SIG-M5 treated with dmso at 0.1 percent for 504 hours (cell line): ENCODE results near the gene TIPIN.
"Not testable (repeated sequence)": the region's sequence is repeated elsewhere in the genome, so short reads cannot be mapped to it uniquely, and the experiment has no call there.

Source experiments
- DNase-seq: peaks from one replicate; lab custom pipeline; 2025; ENCODE audit not compliant: unreplicated experiment; lab: John Stamatoyannopoulos, UW

The TIPIN gene

DNA sequence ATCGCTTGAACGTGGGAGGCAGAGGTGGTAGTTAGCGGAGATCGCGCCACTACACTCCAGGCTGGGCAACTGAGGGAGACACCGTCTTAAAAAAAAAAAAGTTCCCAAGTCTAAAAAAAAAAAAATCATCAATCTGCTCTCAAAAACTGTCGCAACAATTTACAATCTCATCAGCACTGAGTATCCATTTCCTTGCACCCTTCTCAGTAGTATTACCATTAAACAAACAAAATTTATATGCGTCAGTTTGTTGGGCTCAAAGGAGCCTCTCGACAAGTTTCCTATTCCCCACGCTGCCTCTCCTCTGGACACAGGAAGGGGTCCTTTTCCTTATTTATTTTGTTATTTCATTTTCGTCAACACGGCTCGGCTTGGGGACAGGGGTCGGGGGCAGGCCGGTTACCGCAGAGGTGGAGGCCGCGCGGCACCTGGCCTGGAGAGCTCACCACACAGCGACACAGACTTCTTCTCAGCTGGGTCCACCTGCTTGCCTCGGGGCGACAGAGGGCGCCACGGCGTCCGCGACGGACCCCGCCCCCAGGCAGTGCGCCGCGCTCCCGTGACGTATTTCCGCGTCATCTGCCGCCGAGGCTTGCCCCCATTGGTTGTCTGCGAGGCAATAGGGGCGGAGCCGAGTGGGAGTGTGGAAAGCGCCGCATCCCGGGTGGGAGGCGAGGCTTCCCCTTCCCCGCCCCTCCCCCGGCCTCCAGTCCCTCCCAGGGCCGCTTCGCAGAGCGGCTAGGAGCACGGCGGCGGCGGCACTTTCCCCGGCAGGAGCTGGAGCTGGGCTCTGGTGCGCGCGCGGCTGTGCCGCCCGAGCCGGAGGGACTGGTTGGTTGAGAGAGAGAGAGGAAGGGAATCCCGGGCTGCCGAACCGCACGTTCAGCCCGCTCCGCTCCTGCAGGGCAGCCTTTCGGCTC is 30.0 kb upstream of the TIPIN start, which contains the start of gene MAP2K1:
TSS of gene MAP2K1 (plus strand) at position 709 of the 920 bp plus-strand sequence. CDS start 436 bp downstream, outside the sequence.
- DNase-seq, result peak; percentile 94

DNA sequence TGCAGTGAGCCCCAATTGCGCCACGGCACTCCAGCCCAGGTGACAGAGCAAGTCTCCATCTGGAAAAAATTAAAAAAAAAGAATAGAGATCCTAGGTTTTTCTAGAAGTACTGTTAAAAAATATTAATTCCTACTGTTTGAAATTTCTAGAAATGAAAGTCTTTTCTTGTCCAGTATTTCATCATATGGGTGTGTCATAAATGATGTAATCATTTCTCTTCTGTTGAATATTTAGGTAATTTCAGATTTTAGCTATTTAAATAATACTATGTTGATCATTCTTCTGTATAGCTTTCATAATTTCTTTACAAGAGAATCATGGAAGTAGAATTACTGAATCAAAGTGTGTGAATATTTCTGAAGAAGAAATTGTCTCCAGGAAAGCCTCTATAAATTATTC is 24.9 kb upstream of the TIPIN start:
- not testable (repeated sequence) for DNase-seq

DNA sequence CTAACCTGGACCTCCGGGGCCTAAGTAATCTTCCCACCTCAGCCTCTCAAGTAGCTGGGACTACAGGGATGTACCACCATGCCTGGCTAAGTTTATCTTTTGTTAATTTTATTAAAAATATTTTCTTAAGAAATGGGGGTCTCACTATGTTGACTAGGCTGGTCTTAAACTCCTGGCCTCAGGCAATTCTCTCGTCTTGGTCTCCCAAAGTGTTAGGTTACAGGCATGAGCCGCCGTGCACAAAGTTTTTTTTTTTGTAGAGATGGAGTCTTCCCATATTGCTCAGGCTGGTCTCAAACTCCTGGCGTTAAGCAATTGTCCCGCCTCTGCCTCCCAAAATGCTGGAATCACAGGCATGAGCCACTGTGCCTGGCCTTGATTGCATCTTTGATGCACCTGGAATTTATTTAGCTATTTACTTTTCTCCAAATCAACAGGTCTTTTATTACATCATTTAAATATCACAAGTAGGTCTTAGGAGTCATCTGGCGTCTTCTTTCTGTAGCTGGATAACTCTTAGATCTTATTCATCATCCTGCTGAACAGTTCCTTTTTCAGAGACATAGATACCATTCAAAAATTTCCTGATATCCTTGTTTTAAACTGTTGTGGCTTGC is 22.4 kb upstream of the TIPIN start:
- DNase-seq, result no peak

- no peak for DNase-seq
Observed at GRCh38 chr15:66374179-66374578, 17.7 kb upstream of the TIPIN start.

DNA sequence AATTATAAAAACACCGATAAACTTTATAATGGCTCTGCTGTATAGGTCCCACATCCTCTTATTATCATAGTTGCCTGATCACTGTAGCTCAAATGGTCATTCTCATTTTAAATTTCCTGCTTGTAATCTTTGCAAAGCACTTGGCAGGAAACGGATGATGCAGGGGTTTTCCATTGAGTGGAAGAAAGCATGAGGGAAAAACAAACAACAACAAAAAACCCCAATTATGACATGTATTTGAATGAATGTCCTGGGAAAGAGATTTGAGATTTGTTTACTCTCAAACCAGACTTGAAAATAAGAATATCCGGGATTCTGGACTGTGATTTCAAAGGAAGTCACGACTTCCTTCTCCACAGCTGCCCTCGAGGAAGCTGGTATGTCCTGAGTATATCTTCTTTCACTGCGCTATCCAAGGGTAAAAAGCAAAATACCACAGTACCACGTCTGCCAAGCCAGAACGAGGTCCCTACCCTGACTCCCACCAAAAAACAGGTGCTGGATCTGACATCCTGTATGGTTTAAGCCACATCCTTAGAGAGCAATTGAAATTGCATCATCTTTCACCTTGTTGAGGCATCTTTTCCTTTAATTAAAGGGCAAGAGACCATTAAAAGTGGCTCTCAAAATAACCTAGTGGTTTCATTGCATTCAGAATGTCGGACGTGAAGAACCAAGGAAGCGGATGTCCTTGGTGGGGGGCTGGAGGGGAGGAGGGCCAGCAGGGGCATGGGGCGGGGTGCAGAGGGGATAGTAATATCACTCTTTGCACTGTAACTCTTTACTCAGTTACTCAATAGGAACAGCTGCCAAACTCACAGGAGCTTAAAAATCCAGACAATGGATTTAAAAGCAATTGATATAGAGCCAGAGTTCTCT is 13.5 kb upstream of the TIPIN start:
- DNase-seq, result peak; percentile 72

GRCh38 chr15:66364944-66365528 is 8.6 kb upstream of the TIPIN start:
- DNase-seq, result no peak

DNA sequence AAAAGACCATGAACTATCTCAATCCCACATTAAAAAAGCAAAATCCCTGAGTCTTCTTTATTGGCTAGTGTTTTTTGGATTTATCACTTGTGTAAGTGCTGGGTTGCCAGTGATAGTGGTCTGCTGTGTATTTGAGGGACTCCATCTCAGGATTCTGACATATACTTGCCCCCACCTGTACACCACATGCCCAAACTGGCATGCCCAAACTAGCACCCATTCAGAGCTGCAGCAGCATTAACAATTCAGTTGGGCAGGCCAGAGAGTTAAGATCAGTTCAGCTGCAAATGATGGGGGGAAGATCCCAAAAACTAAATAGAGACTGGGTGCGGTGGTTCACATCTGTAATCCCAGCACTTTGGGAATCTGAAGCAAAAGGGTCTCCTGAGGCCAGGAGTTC is 6.3 kb upstream of the TIPIN start:
- DNase-seq, result no peak

DNA sequence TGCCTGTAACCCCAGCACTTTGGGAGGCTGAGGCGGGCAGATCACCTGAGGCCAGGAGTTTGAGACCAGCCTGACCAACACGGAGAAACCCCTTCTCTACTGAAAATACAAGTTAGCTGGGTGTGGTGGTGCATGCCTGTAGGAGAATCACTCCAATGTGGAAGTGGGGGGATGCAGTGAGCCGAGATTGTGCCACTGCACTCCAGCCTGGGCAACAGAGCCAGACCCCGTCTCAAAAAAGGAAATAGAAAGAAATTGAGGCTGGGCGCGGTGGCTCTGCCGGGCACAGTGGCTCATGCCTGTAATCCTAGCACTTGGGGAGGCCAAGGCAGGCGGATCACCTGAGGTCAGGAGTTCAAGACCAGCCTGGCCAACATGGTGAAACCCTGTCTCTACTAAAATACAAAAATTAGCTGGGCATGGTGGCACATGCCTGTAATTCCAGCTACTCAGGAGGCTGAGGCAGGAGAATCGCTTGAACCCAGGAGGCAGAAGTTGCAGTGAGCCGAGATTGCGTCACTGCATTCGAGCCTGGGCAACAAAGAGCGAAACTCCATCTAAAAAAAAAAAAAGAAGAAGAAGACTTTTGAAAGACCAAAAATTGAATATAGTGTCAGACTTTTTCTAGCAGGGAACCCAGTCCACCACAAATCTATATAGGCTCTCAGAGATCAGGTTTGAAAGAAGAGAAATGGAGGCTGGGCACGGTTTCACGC is 5.4 kb upstream of the TIPIN start:
- peak; percentile 64 for DNase-seq

DNA sequence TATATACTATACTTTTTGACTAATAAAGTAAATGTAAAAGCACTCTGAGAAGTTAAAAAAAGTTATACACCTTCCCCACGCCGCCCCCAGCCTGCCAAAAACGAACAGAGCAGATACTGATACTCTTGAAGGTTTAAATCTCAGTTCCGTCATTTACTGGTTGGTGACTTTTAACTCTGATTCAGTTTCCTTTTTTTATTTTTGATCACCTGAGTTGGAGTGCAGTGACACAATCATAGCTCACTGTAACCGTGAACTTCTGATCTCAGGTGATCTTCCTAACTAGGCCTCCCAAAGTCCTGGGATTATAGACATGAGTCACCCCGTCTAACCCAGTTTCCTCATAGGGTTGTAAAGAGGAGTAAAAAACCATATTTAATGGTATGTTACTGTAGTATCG is 3.3 kb upstream of the TIPIN start:
- DNase-seq, result no peak

GRCh38 chr15:66356077-66356358 is 467 bp downstream of the TIPIN start:
- peak; percentile 37 for DNase-seq

DNA sequence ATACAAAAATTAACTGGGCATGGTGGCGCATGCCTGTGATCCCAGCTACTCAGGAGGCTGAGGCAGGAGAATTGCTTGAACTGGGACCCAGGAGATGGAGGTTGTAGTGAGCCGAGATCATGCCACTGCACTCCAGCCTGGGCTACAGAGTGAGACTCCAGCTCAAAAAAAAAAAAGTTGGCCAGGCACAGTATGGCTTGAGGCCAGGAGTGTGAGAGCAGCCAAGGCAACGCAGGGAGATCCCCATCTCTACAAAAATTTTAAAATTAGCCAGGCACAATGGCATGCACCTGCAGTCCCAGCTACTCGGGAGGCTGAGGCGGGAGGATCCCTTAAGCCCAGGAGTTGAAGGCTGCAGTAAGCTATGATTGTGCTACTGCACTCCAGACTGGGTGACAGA is 8.0 kb downstream of the TIPIN start:
- not testable (repeated sequence) for DNase-seq

GRCh38 chr15:66328771-66329170 is 27.7 kb downstream of the TIPIN start:
- DNase-seq, result no peak

DNA sequence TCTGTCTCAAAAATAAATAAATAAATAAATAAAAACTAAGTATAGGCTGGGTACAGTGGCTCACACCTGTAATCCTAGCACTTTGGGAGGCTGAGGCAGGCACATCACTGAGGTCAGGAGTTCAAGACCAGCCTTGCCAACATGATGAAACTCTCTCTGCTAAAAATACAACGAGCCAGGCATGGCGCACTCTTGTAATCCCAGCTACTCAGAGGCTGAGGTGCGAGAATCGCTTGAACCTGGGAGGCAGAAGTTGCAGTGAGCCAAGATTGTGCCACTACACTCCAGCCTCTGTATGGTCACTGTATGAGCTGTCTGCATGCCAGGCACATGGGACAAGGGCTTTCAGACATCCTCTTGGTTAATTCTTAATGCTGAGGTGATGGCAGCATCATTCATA is 28.7 kb downstream of the TIPIN start:
- DNase-seq, result no peak

DNA sequence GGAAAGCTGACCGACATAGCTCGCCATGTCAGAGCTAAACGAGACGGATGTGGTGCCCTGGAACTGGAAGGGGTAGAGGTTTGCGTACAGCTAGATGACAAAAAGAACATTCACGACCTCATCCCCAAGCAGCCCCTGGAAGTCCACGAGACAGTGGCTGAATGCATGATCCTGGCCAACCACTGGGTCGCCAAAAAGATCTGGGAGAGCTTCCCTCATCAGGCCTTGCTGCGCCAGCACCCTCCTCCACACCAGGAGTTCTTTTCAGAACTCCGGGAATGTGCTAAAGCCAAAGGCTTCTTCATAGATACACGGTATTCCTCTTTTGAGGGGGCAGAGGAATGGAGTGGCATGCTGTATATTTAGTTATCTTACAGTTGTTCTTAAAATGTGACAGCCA is 30.4 kb downstream of the TIPIN start:
- DNase-seq, result no peak

DNA sequence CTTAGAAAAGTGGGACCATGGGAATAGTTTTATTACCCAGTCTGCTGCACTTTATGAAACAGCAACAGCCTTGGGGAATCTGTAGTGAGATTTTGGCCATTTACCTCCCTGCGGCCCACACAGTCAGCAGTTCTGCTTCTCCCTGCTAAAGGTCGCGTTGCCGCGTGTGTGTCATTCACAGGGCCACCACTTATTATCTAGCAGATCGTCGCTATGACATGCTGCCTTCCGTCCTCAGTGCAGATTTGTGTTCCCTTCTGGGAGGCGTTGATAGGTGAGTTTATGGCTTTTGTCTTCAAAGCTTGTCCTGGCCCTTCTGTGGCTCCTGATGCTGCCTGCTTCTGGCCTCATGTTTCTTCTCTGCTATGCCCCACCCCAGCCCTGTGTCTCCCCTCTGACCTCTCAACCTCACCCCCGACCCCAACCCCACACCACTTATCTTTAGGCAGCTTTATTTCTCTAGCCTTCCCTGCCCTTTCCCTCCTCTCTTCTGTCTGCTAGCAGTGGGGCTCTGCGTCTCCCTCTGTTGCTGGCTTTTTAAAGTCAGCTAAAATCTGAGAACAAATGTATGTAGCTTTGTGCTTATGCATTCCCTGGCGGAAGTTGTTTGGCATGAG is 33.1 kb downstream of the TIPIN start:
- no peak for DNase-seq

- no peak for DNase-seq
Observed at GRCh38 chr15:66312144-66312543, 44.3 kb downstream of the TIPIN start.

DNA sequence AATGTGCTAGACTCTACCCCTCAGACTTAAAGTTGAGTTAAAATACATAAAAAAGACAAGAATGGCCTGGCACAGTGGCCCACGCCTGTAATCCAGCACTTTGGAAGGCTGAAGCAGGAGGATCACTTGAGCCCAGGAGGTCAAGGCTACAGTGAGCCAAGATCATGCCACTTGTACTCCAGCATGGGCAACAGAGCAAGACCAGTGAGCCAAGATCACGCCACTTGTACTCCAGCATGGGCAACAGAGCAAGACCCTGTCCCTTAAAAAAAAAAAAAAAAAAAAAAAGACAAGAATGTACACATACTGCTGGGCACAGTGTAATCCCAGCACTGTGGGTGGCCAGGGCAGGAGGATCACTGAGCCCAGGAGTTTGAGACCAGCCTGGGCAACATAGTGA is 45.7 kb downstream of the TIPIN start:
- no peak for DNase-seq

- no peak for DNase-seq
Observed at GRCh38 chr15:66309828-66310227, 46.7 kb downstream of the TIPIN start.

DNA sequence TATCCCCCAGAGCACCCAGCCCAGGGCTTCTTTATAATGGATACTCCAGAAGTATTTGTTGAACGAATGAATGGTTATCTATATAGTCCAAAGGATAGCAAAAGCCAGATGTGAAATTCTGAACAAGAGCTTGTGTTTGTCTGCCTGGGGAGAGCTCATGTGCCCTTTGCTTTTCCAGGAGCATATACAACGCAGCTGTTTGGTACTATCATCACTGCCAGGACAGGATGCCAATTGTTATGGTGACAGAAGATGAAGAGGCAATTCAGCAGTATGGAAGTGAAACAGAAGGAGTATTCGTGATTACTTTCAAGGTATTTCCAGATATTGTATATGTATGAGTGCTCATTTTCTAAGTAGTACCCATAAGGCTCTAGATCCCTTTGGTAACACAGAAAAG is 48.0 kb downstream of the TIPIN start:
- no peak for DNase-seq

GRCh38 chr15:66306381-66306780 is 50.1 kb downstream of the TIPIN start:
- no peak for DNase-seq
